ENCODE results near the gene OR10K2. TPM values are rescaled to one million over a fixed set of nuclear protein-coding genes. Genes with fewer than 3 reads are reported as not detected.
"Not testable (repeated sequence)": the region's sequence is repeated elsewhere in the genome, so short reads cannot be mapped to it uniquely, and the experiment has no call there.

Gene OR10K2
- total RNA-seq, 1 donor from 2014 or later, result not detected

GRCh38 chr1:158445376-158445775 lies 19.3 kb upstream of the OR10K2 start:
- H3K27ac ChIP-seq, result no peak overlapping the region
- H3K4me1 ChIP-seq, result no peaks in the 10 kb centered on the region
- H3K9me3 ChIP-seq, result no peaks in the 10 kb centered on the region
- H3K36me3 ChIP-seq, result no peaks in the 10 kb centered on the region
- H3K4me3 ChIP-seq, result no peak overlapping the region
- ATAC-seq (no peak), DNase-seq (no peak)
- intact Hi-C loops (cut with DNase I), result no loop called here
- no peak for TF ChIP-seq CTCF (IDR thresholded peaks at IDR 0.05)
- no peaks in the 10 kb centered on the region for H3K27me3 ChIP-seq

- no peak overlapping the region for H3K4me3 ChIP-seq
- DNase-seq (no peak), ATAC-seq (peak; percentile 55)
- no peaks in the 10 kb centered on the region for H3K27me3 ChIP-seq
- H3K9me3 ChIP-seq, result no peaks in the 10 kb centered on the region
- no peak overlapping the region for H3K27ac ChIP-seq
- TF ChIP-seq CTCF (IDR thresholded peaks at IDR 0.05), result no peak
- peaks cover 5% of the 10 kb centered on the region for H3K4me1 ChIP-seq
- intact Hi-C loops (cut with DNase I), result no loop called here
- H3K36me3 ChIP-seq, result no peaks in the 10 kb centered on the region
Measured at GRCh38 chr1:158434741-158435140, 8.7 kb upstream of the OR10K2 start.

- ATAC-seq; H3K36me3 ChIP-seq; H3K4me3 ChIP-seq; H3K27ac ChIP-seq; intact Hi-C loops (cut with DNase I); H3K9me3 ChIP-seq; DNase-seq; H3K4me1 ChIP-seq; H3K27me3 ChIP-seq: not testable (repeated sequence)
Measured at GRCh38 chr1:158430163-158430562, 4.1 kb upstream of the OR10K2 start.

- TF ChIP-seq CTCF (IDR thresholded peaks at IDR 0.05), result no peak
- Histone ChIP-seq H3K4me1 (no peaks in the 10 kb centered on the region), H3K27ac (no peak overlapping the region), H3K9me3 (no peaks in the 10 kb centered on the region), H3K27me3 (no peaks in the 10 kb centered on the region), H3K4me3 (no peak overlapping the region), H3K36me3 (no peaks in the 10 kb centered on the region)
- ATAC-seq (no peak), DNase-seq (no peak)
- intact Hi-C loops (cut with DNase I), result no loop called here
Measured at GRCh38 chr1:158425027-158425426, 1.0 kb downstream of the OR10K2 start.

- no peak for ATAC-seq
- intact Hi-C loops (cut with DNase I), result no loop called here
Measured at GRCh38 chr1:158422212-158422611, 3.8 kb downstream of the OR10K2 start.

GRCh38 chr1:158417586-158417985 lies 8.5 kb downstream of the OR10K2 start:
- no peak for ATAC-seq
- no peaks in the 10 kb centered on the region for H3K27me3 ChIP-seq

More at GRCh38 chr1:158422212-158422611, 3.8 kb downstream of the OR10K2 start:
- Histone ChIP-seq H3K36me3 (no peaks in the 10 kb centered on the region), H3K27me3 (no peaks in the 10 kb centered on the region), H3K4me3 (no peak overlapping the region), H3K27ac (no peak overlapping the region), H3K9me3 (no peaks in the 10 kb centered on the region), H3K4me1 (no peaks in the 10 kb centered on the region)
- DNase-seq, result no peak
- TF ChIP-seq CTCF (IDR thresholded peaks at IDR 0.05), result no peak

More at GRCh38 chr1:158417586-158417985, 8.5 kb downstream of the OR10K2 start:
- no peak for TF ChIP-seq CTCF (IDR thresholded peaks at IDR 0.05)
- intact Hi-C loops (cut with DNase I), result no loop called here
- DNase-seq, result no peak
- H3K4me3 ChIP-seq, result no peak overlapping the region
- H3K4me1 ChIP-seq, result no peaks in the 10 kb centered on the region
- no peaks in the 10 kb centered on the region for H3K9me3 ChIP-seq
- no peaks in the 10 kb centered on the region for H3K36me3 ChIP-seq
- no peak overlapping the region for H3K27ac ChIP-seq
